A549 (cell line): ENCODE data around the gene INTS13. TPM values are rescaled to one million over a fixed set of nuclear protein-coding genes. Genes with fewer than 3 reads are reported as not detected.

Experiments
- ATAC-seq, 2 experiments: fragments of 200-7000 bp in 1 of 2; fragments of >200 bp in 1 of 2; cut with Nextera tagmentation in 1 of 2; cut with Tn5 transposase in 1 of 2; 3 replicates each; pipeline versions ENCODE4 v1.8.0 to v1.9.1; 2018 to 2020; ENCODE audit warnings: mild to moderate bottlenecking in 1 of 2, moderate library complexity in 1 of 2
- CTCF ChIA-PET: fragments of 300-600 bp; sonication (Branson Sonifier 250); formaldehyde crosslinking; extraction: SDS; loops from one replicate; lab custom pipeline; 2021; ENCODE audit warnings: antibody characterized with exemption, inconsistent platforms; lab: Yijun Ruan, JAX
- POLR2A ChIA-PET: fragments of 350-600 bp; formaldehyde crosslinking; extraction: SDS; loops from one replicate; lab custom pipeline; 2021; ENCODE audit warnings: antibody characterized with exemption, inconsistent platforms; lab: Yijun Ruan, JAX
- DNase-seq, 2 experiments: peaks; one replicate each; pipeline versions ENCODE4 v3.0.0 to v3.0.0-alpha.2; 2011 to 2016; ENCODE audit warnings: low read depth in 1 of 2, low spot score in 1 of 2
- FAIRE-seq: peaks from 2 replicates; lab custom pipeline; 2011; peaks lifted over from hg19 to GRCh38; lab: Jason Lieb, UNC
- H3K27ac ChIP-seq, 2 experiments: fragments of >200 bp; sonication (Bioruptor Twin); formaldehyde crosslinking; 3 replicates each; pipeline ENCODE4 v1.5.1; 2016 to 2017
- H3K4me1 ChIP-seq: fragments of >200 bp; sonication (Bioruptor Twin); formaldehyde crosslinking; 3 replicates; pipeline ENCODE4 v1.6.1; 2016
- H3K4me2 ChIP-seq: fragments of >200 bp; sonication (Bioruptor Twin); formaldehyde crosslinking; 3 replicates; pipeline ENCODE4 v1.6.1; 2016
- H3K4me3 ChIP-seq: fragments of >200 bp; sonication (Bioruptor Twin); formaldehyde crosslinking; 3 replicates; pipeline ENCODE4 v1.5.1; 2016
- H3K9me3 ChIP-seq: fragments of >200 bp; sonication (Bioruptor Twin); formaldehyde crosslinking; 3 replicates; pipeline ENCODE4 v1.6.1; 2016
- BHLHE40 ChIP-seq: IDR thresholded peaks from 2 replicates; pipeline ENCODE4 v1.6.1; 2012; ENCODE audit warnings: low read depth, low read length, inconsistent platforms
- CHD2 ChIP-seq: fragments of 150-350 bp; IDR thresholded peaks from 2 replicates; pipeline ENCODE4 v1.6.1; 2014; ENCODE audit warnings: low read length; ENCODE audit not compliant: partially characterized antibody
- ESRRA ChIP-seq: fragments of 150-350 bp; IDR thresholded peaks from 2 replicates; pipeline ENCODE4 v1.6.1; 2014; ENCODE audit warnings: mild to moderate bottlenecking, low read length, borderline replicate concordance
- FOSB ChIP-seq: fragments of 250-450 bp; sonication (Bioruptor Pico); IDR thresholded peaks from 2 replicates; pipeline ENCODE4 v1.5.0; 2020; ENCODE audit warnings: mild to moderate bottlenecking, moderate library complexity
- FOXS1 ChIP-seq: fragments of 250-450 bp; sonication (Bioruptor Pico); IDR thresholded peaks from 2 replicates; pipeline ENCODE4 v1.5.0; 2020; ENCODE audit warnings: mild to moderate bottlenecking, moderate library complexity
- GATA3 ChIP-seq: IDR thresholded peaks from 2 replicates; pipeline ENCODE4 v1.6.1; 2012; ENCODE audit warnings: borderline replicate concordance
- HDAC2 ChIP-seq: fragments of 200-600 bp; sonication (generic); IDR thresholded peaks from 2 replicates; pipeline ENCODE4 v1.6.1; 2016
- HOXB5 ChIP-seq: fragments of 250-450 bp; sonication (Bioruptor Pico); IDR thresholded peaks from 2 replicates; pipeline ENCODE4 v1.5.0; 2020; ENCODE audit warnings: mild to moderate bottlenecking, moderate library complexity
- JUN ChIP-seq, 2 experiments: fragments of >200 bp; sonication (Bioruptor Twin); formaldehyde crosslinking; IDR thresholded peaks; 2 replicates in 1 of 2; 3 replicates in 1 of 2; pipeline ENCODE4 v1.6.1; 2016 to 2017
- NFE2L2 ChIP-seq: fragments of 150-350 bp; conservative IDR thresholded peaks from 2 replicates; pipeline ENCODE4 v1.6.1; 2014; ENCODE audit warnings: low read length
- NR3C1 ChIP-seq: fragments of >200 bp; sonication (Bioruptor Twin); formaldehyde crosslinking; IDR thresholded peaks from 3 replicates; pipeline ENCODE4 v1.6.1; 2017
- PHF8 ChIP-seq: fragments of 200-600 bp; sonication (generic); IDR thresholded peaks from 2 replicates; pipeline ENCODE4 v1.6.1; 2016; ENCODE audit warnings: low read depth, mild to moderate bottlenecking, antibody characterized with exemption, moderate library complexity, borderline replicate concordance
- POLR2A ChIP-seq: IDR thresholded peaks from 2 replicates; pipeline ENCODE4 v1.6.1; 2012; ENCODE audit warnings: mild to moderate bottlenecking, low read length
- RAD21 ChIP-seq, 2 experiments: fragments of >200 bp in 1 of 2; sonication (Bioruptor Twin) in 1 of 2; formaldehyde crosslinking in 1 of 2; IDR thresholded peaks in 1 of 2; conservative IDR thresholded peaks in 1 of 2; 2 replicates in 1 of 2; 3 replicates in 1 of 2; pipeline ENCODE4 v1.6.1; 2012 to 2018; ENCODE audit warnings: inconsistent platforms in 1 of 2
- RNF2 ChIP-seq: fragments of 200-600 bp; sonication (generic); IDR thresholded peaks from 2 replicates; pipeline ENCODE4 v1.6.1; 2016; ENCODE audit warnings: low read depth, mild to moderate bottlenecking, antibody characterized with exemption, moderate library complexity, borderline replicate concordance
- TFCP2L1 ChIP-seq: fragments of 250-450 bp; sonication (Bioruptor Pico); IDR thresholded peaks from 2 replicates; pipeline ENCODE4 v1.5.0; 2021; ENCODE audit warnings: mild to moderate bottlenecking
- TP53 ChIP-seq: fragments of 250-450 bp; sonication (Bioruptor Pico); IDR thresholded peaks from 2 replicates; pipeline ENCODE4 v1.5.0; 2021; ENCODE audit warnings: mild to moderate bottlenecking, moderate library complexity
- ZC3H11A ChIP-seq: fragments of 450-650 bp; IDR thresholded peaks from 2 replicates; pipeline ENCODE4 v1.6.1; 2014; ENCODE audit warnings: antibody characterized with exemption, mild to moderate bottlenecking
- ZSCAN20 ChIP-seq: fragments of 250-450 bp; sonication (Bioruptor Pico); IDR thresholded peaks from 2 replicates; pipeline ENCODE4 v1.8.0; 2022; ENCODE audit warnings: mild to moderate bottlenecking, moderate library complexity
- WGBS: methylation state at CpG from one replicate; pipeline ENCODE4 v1.1.6; 2017; ENCODE audit errors: missing lambda C conversion rate; 5-methylcytosine and 5-hydroxymethylcytosine counted together
- polyA plus RNA-seq, 4 experiments: library from polyadenylated mRNA; depleted of rRNA in 3 of 4; stranded (reverse); fragments of >200 nt; fragmentation: RNase III in 1 of 4; extraction: RNeasy Plus Mini Kit Qiagen cat#74134 plus additional on column Dnase treatment in 1 of 4; gene quantifications; 2 replicates in 3 of 4; 3 replicates in 1 of 4; pipeline ENCODE4 v1.2.3, GENCODE V29; 2011 to 2017
- TF ChIP-seq, protein P1 (sequence below): IDR thresholded peaks from 2 replicates; pipeline ENCODE4 v1.6.1; 2012
- TF ChIP-seq, protein P2 (sequence below): IDR thresholded peaks from 2 replicates; pipeline ENCODE4 v1.6.1; 2012

The INTS13 gene
- polyA plus RNA-seq, 2 of the 4 experiments (the other 2 are of a cell fraction): 34.9 to 71.7 TPM

DNA sequence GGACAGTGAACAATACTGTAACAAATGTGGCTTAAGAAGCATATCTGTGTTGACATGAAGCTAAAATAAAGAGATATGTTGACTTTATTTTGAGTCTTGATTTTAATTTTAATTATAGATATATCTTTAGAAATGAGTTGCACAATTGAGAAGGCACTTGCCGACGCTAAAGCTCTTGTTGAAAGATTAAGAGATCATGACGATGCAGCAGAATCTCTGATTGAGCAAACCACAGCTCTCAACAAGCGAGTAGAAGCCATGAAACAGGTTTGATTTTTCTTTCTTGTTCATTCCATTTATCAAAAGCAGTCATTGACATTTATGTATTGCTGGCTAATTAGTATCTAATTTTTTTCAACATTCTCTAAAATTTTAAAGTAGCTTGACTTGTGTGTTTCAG is 16.2 kb upstream of the INTS13 start:
- H3K4me2 ChIP-seq: no peak overlapping the region
- 90% methylated on average over 4 of the region's 4 CpGs for WGBS

GRCh38 chr12:26953447-26953846 is 15.7 kb upstream of the INTS13 start:
- FAIRE-seq (no peak), DNase-seq (no peak), ATAC-seq (no peak)
- POLR2A ChIA-PET: no interaction called here
- H3K4me2 ChIP-seq: no peak overlapping the region
- H3K27ac ChIP-seq: no peak overlapping the region
- no peaks in the 10 kb centered on the region for H3K9me3 ChIP-seq
- no peak overlapping the region for H3K4me3 ChIP-seq
- no peaks in the 10 kb centered on the region for H3K4me1 ChIP-seq
- CTCF ChIA-PET: interaction anchor here (0.7 to 1.9 kb wide), 3 partner anchors 10 to 60 kb away, joined by 3 to 5 read pairs (median 5); partner anchors contain the start of gene TM7SF3
- TF ChIP-seq CHD2 (no peak), ZC3H11A (no peak), GATA3 (no peak), BHLHE40 (no peak), TP53 (CRISPR knock-in tag) (no peak), POLR2A (no peak), NR3C1 (no peak)
- 61% methylated on average over 1 of the region's 1 CpG for WGBS

More for the DNA sequence above, 16.2 kb upstream of the INTS13 start:
- ChIA-PET POLR2A (no interaction called here), CTCF (interaction anchor here (1.2 to 1.9 kb wide), 2 partner anchors 11 to 60 kb away, joined by 5 read pairs; partner anchors contain the start of gene TM7SF3)
- DNase-seq (no peak), FAIRE-seq (no peak), ATAC-seq (no peak)
- Histone ChIP-seq H3K4me1 (no peaks in the 10 kb centered on the region), H3K27ac (no peak overlapping the region), H3K9me3 (no peaks in the 10 kb centered on the region), H3K4me3 (no peak overlapping the region)
- TF ChIP-seq JUN (IDR thresholded peaks at IDR 0.05): no peak

DNA sequence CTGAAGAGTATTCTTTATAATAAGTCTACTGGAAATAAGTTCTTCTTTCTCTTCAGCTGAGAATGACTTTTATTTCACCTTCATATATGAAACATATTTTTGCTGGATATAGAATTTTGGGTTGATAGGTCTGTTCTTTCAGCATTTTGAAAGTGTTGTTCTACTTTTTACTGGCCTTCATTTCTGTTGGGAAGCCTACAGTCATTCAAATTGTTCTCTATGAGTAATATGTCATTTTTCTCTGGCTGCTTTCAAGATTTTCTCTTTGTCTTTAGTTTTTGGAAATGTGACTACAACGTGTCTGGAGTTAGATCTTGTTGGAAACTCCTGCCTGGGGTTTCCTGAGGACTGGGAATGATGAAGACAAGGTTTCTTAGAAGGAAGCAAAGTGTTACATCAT is 10.5 kb upstream of the INTS13 start:
- no peak for FAIRE-seq
- no peak overlapping the region for H3K4me2 ChIP-seq
- ATAC-seq: no peak
- H3K9me3 ChIP-seq: no peaks in the 10 kb centered on the region
- TF ChIP-seq HDAC2 (no peak), HOXB5 (CRISPR knock-in tag) (no peak), PHF8 (no peak), FOXS1 (CRISPR knock-in tag) (no peak), RAD21 (conservative IDR thresholded peaks at IDR 0.05 in 1 of 2, IDR thresholded peaks at IDR 0.05 in 1 of 2) (no peak), TFCP2L1 (CRISPR knock-in tag) (no peak), CHD2 (no peak), GATA3 (no peak), ESRRA (no peak)
- DNase-seq: no peak
- 93% methylated on average over 1 of the region's 1 CpG for WGBS
- no peak overlapping the region for H3K27ac ChIP-seq
- no peak overlapping the region for H3K4me3 ChIP-seq
- CTCF ChIA-PET: no interaction called here
- peaks cover 12% of the 10 kb centered on the region; the same call in 2 of the 3 replicates for H3K4me1 ChIP-seq
- POLR2A ChIA-PET: no interaction called here

DNA sequence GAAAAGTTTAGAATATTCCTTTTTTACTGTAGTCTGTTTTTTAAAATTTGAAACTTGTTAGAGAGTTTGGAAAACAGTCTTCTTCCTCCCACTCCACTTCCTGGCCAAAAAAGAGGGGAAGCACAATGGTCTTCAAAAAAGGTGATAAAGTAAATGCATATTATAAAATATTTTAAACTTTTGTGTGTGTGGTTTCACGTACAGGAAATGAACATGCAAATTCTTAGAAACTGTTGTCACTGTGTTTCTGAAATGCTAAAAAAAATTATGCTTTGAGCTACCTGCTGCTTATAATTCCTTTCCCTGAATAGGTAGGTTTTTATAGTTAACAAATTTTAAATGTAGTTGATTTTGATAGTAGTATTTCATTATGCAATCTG is 3.4 kb upstream of the INTS13 start:
- DNase-seq (no peak), FAIRE-seq (no peak)
- 80% methylated on average over 1 of the region's 1 CpG for whole genome bisulfite sequencing
- Histone ChIP-seq H3K27ac (no peak overlapping the region), H3K4me3 (no peak overlapping the region), H3K9me3 (no peaks in the 10 kb centered on the region)
- ChIA-PET CTCF (interaction anchor here (0.8 to 2.2 kb wide), 2 partner anchors 73 to 258 kb away, joined by 3 to 6 read pairs; partner anchors contain the start of gene TM7SF3), POLR2A (no interaction called here)
- TF ChIP-seq ZSCAN20 (CRISPR knock-in tag) (no peak), RNF2 (no peak), NFE2L2 (no peak), FOSB (CRISPR knock-in tag) (no peak), BHLHE40 (no peak), JUN (IDR thresholded peaks at IDR 0.05) (no peak), ZC3H11A (no peak), TFCP2L1 (CRISPR knock-in tag) (no peak), RAD21 (conservative IDR thresholded peaks at IDR 0.05 in 1 of 2, IDR thresholded peaks at IDR 0.05 in 1 of 2) (no peak), HDAC2 (no peak)
- TF ChIP-seq, protein P1, sequence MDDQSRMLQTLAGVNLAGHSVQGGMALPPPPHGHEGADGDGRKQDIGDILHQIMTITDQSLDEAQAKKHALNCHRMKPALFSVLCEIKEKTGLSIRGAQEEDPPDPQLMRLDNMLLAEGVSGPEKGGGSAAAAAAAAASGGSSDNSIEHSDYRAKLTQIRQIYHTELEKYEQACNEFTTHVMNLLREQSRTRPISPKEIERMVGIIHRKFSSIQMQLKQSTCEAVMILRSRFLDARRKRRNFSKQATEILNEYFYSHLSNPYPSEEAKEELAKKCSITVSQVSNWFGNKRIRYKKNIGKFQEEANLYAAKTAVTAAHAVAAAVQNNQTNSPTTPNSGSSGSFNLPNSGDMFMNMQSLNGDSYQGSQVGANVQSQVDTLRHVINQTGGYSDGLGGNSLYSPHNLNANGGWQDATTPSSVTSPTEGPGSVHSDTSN: no peak
- TF ChIP-seq, protein P2, sequence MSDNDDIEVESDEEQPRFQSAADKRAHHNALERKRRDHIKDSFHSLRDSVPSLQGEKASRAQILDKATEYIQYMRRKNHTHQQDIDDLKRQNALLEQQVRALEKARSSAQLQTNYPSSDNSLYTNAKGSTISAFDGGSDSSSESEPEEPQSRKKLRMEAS: no peak
- TF ChIP-seq, all 56 proteins: peak for 0
- peaks cover 47% of the 10 kb centered on the region; the same call in 2 of the 3 replicates for H3K4me1 ChIP-seq
- ATAC-seq: no peak
- peak overlapping the region; percentile 91; the same call in 2 of the 3 replicates for H3K4me2 ChIP-seq
